PC-3 (cell line): ENCODE data around the gene PLEKHM2.

ENCODE experiments used
- EZH2phosphoT487 ChIP-seq: fragments of 300-600 bp; sonication (generic); IDR thresholded peaks from 2 replicates; pipeline ENCODE4 v1.6.1; 2018; ENCODE audit warnings: mild to moderate bottlenecking, antibody characterized with exemption, low read length, borderline replicate concordance
- TF ChIP-seq, protein P1 (sequence below): fragments of 300-600 bp; sonication (generic); conservative IDR thresholded peaks from 2 replicates; pipeline ENCODE4 v1.5.1; 2017; ENCODE audit warnings: antibody characterized with exemption, low read depth, mild to moderate bottlenecking, low read length

DNA sequence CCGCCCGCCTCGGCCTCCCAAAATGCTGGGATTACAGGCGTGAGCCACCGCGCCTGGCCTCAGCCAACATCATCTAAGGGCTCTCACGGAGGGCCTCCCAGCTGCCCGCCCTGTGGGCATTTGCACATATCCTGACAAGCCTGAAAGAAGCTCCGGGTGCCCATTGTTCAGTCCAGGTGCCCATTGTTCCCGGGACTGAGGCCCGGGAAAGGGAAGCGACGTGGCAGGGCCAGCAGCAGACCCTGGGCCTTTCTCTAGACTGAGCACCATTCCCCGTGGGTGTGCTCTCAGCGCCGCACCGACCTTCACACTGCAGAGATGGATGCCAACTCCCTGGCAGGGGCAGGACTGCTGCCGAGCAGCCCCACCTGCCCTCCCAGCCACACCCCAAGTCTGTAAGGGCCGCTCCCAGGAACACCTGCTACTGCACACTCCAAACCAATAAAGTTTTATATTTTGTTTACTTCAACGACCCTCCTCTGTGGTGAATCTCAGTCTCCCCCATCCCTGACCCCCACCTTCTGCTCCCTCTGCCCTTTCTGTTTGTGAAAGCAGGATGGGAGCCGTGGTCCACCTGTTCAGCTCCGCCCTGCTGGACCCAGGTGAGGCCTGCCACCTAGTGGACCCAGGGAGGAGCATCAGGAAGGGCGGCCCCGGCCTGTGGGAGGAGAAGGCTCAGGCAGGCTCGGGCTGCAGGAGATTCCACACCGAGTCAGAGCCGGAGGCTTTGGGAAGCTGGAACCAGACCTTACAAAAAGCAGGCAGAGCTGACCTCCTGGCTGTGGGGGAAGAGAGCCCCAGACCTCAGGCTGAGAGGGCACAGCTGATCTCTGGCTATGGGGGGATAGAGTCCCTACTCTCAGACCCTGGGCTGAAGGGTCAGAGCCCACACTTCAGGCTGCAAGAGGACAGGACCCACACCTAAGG lies 57.1 kb downstream of the PLEKHM2 start:
- TF ChIP-seq, protein P1, sequence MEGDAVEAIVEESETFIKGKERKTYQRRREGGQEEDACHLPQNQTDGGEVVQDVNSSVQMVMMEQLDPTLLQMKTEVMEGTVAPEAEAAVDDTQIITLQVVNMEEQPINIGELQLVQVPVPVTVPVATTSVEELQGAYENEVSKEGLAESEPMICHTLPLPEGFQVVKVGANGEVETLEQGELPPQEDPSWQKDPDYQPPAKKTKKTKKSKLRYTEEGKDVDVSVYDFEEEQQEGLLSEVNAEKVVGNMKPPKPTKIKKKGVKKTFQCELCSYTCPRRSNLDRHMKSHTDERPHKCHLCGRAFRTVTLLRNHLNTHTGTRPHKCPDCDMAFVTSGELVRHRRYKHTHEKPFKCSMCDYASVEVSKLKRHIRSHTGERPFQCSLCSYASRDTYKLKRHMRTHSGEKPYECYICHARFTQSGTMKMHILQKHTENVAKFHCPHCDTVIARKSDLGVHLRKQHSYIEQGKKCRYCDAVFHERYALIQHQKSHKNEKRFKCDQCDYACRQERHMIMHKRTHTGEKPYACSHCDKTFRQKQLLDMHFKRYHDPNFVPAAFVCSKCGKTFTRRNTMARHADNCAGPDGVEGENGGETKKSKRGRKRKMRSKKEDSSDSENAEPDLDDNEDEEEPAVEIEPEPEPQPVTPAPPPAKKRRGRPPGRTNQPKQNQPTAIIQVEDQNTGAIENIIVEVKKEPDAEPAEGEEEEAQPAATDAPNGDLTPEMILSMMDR, result peak; percentile 94
- no peak for TF ChIP-seq EZH2phosphoT487
